GM12878 (cell line): ENCODE measurements around the gene RORC. TPM values are rescaled to one million over a fixed set of nuclear protein-coding genes. Genes with fewer than 3 reads are reported as not detected.

ENCODE experiments used
- CUX1 ChIP-seq: IDR thresholded peaks from 2 replicates; pipeline ENCODE4 v1.6.1; 2012; ENCODE audit warnings: improper control_type of control experiment, low read depth, low read length; ENCODE audit not compliant: insufficient replicate concordance
- EED ChIP-seq: sonication (generic); IDR thresholded peaks from 2 replicates; pipeline ENCODE4 v1.6.1; 2016; ENCODE audit warnings: antibody characterized with exemption, low read depth
- NFXL1 ChIP-seq: fragments of 450-650 bp; IDR thresholded peaks from 2 replicates; pipeline ENCODE4 v1.6.1; 2017; ENCODE audit warnings: antibody characterized with exemption, mild to moderate bottlenecking, borderline replicate concordance
- NR2C2 ChIP-seq: IDR thresholded peaks from 2 replicates; pipeline ENCODE4 v1.6.1; 2011; ENCODE audit warnings: borderline replicate concordance, low read depth; ENCODE audit not compliant: control insufficient read depth, insufficient read length
- NR2F1 ChIP-seq: fragments of 450-650 bp; conservative IDR thresholded peaks from 2 replicates; pipeline ENCODE4 v1.6.1; 2017; ENCODE audit warnings: mild to moderate bottlenecking
- PAX5 ChIP-seq: IDR thresholded peaks from 2 replicates; pipeline ENCODE4 v1.6.1; 2011; ENCODE audit warnings: low read depth, low read length, borderline replicate concordance
- POLR2A ChIP-seq: IDR thresholded peaks from 2 replicates; pipeline ENCODE4 v1.6.1; 2011; ENCODE audit warnings: low read depth, mild to moderate bottlenecking, low read length
- RUNX3 ChIP-seq: IDR thresholded peaks from 2 replicates; pipeline ENCODE4 v1.6.1; 2012; ENCODE audit warnings: low read length, inconsistent platforms
- USF2 ChIP-seq: IDR thresholded peaks from 2 replicates; pipeline ENCODE4 v1.6.1; 2011; ENCODE audit warnings: low read depth, low read length, improper control_type of control experiment, borderline replicate concordance
- ZBTB4 ChIP-seq: fragments of 450-650 bp; formaldehyde crosslinking; IDR thresholded peaks from 2 replicates; pipeline ENCODE4 v1.4.0; 2022; ENCODE audit warnings: mild to moderate bottlenecking, moderate library complexity
- ZBTB40 ChIP-seq: fragments of 450-650 bp; IDR thresholded peaks from 2 replicates; pipeline ENCODE4 v1.6.1; 2016; ENCODE audit warnings: mild to moderate bottlenecking, moderate library complexity, borderline replicate concordance
- polyA plus RNA-seq, 11 experiments: library from polyadenylated mRNA; depleted of rRNA in 4 of 11; unstranded in 6 of 11; stranded (reverse) in 5 of 11; fragments of >200 nt; fragmentation: Nextera tagmentation in 4 of 11; fragmentation: Illumina TruSeq in 1 of 11; extraction: Ambion mirVana in 4 of 11; extraction: Trizol in 1 of 11; gene quantifications; 1 replicate in 1 of 11; 2 replicates in 10 of 11; pipeline versions ENCODE4 v1.2.1 to v1.2.3, GENCODE V29; 2011 to 2016; ENCODE audit warnings: inconsistent platforms in 2 of 11, missing spikeins in 2 of 11, low read depth in 1 of 11
- total RNA-seq, 4 experiments: library from RNA; depleted of rRNA in 3 of 4; stranded (reverse); fragments of >200 nt in 3 of 4; fragmentation: Illumina TruSeq in 1 of 4; extraction: Trizol in 1 of 4; gene quantifications; 2 replicates each; pipeline versions ENCODE4 v1.2.1 to v1.2.3, GENCODE V29; 2013 to 2021

The RORC gene
- total and polyA plus RNA-seq, 10 of the 15 experiments (the other 5 are each of a cell fraction or from before 2014, with no cell fraction given), result not detected

- TF ChIP-seq USF2 (no peak), POLR2A (peak; percentile 66), ZBTB4 (CRISPR knock-in tag) (no peak), NR2F1 (0 out of 2 replicates have a peak, but pooled peaks have one; percentile 19), ZBTB40 (0 out of 2 replicates have a peak, but pooled peaks have one; percentile 30), PAX5 (no peak), CUX1 (no peak), NFXL1 (0 out of 2 replicates have a peak, but pooled peaks have one; percentile 25), NR2C2 (no peak), RUNX3 (no peak), EED (no peak)
These were observed 8.1 kb upstream of the RORC start, which contains the start of gene C2CD4D (continued) for GRCh38 chr1:151839457-151840403.
